Ammon's horn (tissue), 1 donor: ENCODE data around the gene MRPL36.
"Not testable (repeated sequence)": the region's sequence is repeated elsewhere in the genome, so short reads cannot be mapped to it uniquely, and the experiment has no call there.

Experiments used
- DNase-seq: peaks from one replicate; pipeline ENCODE4 v3.0.0-alpha.2; 2016; ENCODE audit warnings: low spot score

MRPL36 gene

DNA sequence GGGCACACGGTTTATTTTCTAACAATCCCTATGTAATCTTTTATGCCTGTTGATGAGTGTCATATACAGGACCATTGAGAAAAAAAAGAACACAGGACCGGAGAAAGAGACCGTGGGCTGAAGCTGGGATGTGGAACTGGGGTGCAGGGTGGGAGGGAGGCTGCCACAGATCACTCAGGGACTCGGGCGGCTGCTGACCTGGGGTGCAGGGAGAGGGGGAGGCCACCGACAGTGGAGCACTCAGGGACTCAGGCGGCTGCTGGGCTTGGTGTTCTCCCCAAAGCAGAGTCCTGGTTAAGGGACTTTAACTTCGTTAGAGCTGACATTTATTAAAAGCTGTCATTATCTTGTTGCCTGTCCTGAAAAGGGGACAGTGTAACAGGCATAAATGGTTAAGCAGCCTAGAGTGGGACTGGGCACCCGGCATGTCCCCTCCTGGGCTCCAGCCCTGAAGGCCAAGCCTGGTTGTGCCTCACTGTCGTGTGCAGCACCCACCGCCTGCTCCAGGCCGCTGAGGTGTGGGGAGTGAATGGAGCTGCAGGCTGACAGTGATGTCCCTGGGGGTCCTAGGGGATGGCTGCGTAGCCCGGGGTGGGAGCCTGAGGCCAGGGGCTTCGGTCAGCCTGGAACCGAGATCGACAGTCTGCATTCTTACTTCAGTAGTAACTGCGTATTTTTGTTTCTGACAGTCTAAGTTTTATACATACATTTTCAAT is 15.6 kb upstream of the MRPL36 start:
- DNase-seq = no peak

DNA sequence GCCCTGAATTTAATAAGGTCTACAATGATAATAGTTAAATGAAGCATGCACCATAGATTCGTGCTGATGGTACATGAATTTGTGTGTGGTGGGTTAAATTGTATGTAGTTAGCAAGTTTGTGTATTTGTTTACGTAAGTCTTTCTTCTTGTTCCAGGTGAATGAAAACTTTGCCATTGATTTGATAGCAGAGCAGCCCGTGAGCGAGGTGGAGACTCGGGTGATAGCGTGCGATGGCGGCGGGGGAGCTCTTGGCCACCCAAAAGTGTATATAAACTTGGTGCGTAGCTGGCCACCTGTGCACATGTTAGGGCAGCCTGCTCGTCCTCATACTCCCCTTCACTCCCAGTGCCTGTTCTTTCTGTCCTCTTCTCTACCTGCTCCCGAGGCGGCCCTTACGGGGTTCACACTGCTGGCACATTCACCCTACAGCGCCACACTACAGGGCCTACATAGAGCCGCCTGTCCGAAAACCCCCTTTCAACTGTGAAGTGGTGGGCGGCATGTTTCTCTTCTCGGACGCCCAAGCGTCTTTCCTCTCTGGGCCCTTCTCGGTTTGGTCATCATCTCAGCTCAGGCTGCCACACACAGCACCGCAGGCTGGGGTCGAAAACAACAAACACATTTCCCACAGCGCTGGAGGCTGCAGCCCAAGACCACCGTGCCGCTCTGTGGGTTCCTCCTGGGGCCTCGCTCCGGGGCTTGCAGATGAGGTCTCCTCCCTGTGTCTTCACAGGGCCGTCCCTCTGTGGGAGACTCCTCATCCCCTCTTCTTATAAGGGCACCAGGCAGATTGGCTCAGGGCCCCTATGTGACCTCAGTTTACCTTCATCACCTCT is 14.8 kb upstream of the MRPL36 start:
- DNase-seq = no peak

DNA sequence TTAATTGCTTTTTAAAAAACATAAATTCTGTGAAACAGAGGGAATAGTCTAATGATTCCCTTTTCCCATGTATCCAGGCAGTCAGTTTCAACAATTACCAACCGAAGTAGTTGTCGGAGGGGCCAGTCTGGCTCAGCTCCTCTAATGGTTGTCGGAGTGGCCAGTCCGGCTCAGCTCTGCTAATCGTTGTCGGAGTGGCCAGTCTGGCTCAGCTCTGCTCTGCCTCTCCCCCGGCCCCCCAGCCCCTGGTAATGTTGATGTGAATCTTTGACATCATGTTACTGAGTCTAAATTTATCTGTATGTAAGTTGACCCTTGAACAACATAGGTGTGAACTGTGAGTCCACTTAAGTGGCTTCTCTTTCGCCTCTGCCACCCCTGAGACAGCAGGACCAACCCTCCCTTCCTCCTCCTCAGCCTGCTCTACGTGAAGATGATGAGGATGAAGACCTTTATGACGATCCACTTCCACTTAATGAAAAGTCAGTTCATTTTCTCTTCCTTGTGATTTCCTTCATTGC is 11.0 kb upstream of the MRPL36 start:
- DNase-seq = no peak

DNA sequence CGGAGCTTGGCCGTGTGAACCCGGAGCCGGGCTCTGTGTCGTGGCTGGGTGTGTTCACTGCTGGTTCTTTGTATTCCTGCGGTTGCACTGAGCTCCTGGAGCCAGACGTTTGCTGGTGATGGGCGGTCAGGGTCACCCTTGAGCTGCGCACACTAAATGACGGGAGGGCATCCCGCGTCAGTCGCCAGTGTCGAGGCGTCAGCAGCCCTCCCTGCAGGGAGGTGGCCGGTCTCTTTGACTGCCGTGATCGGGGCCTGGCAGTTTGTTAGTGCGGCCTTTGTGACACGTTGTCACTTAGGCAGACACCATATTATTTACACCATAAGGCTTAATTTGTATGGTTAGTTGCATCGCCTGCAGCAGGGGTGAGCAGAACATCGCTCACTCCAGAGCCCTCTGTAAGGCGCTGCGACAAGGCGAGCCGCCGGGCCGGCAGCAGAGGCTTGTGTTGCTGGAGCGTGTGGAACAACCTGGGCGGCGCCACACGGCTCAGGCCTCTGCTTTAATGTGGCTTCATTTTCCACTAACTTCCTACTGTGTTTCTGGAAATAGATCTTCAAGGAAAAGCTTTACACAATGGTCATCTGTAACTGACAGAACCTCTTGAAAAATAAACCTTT is 9.9 kb upstream of the MRPL36 start:
- no peak for DNase-seq

DNA sequence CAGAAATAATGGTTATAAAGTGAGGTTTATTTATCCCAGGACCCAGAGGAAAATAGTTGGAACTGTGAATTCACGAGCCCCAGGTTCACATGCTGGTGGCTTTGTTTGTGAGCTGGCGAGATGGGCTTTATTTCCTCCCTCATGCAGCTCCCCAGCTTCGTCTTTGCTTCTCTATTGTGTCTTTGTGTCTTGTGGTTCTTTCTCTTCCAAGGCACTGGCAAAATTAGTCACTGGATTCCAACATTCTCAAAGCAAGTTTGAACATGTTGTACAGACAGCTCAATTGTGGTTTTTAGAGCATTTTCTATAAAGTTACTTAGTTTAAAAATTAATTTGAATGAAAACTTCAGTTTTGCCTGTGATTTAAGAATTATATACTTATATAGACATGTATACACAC is 8.8 kb upstream of the MRPL36 start:
- DNase-seq = no peak

DNA sequence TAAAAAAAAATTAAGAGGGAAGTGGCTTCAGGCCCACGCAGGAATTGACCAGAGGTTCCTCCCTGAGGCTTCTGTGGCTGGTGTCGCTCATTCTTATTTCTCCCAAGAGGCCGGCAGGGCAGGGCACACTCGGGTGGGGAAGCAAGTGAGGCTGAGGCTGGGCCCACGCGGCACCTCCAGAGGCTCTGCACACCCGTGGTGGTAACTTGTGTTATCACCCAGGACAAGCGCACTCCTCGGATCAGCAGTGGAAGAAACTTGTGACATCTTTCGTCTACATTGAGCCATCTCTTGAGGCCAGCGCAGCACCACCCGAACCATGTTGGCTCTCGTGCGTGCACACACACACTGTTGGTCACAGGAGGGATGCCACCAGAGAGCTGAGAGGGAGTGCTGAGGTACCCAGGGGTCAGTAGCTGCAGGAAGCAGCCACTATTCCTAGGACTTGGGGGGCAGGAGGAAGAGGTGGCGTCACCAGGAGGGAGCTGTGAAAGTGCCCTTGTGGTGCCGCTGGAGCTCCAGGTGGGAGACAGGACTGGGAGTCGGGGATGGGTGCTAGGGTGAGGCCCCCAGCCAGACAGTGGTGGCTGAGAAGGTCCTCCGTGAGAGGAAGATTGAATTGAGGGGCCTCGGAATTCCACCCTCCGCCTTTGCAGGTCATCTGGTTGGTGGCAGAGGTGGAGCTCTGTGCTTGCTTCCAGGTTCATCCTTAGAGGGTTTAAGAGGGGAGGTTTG is 8.0 kb upstream of the MRPL36 start:
- no peak for DNase-seq

DNA sequence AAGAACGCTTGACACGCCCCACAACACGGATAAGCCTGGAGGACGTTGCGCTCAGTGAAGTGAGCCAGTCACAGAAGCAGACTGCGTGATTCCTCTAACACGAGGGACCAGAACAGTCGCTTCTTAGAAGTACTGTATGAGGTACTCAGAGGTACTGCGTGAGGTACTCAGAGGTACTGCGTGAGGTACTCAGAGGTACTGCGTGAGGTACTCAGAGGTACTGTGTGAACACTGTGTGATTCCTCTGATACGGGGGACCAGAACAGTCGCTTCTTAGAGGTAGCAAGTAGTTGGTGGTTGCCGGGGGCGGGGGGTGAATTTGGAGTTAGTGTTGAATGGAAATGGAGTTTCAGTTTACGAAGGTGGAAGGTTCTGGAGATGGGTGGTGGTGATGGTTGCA is 7.3 kb upstream of the MRPL36 start:
- DNase-seq = no peak

DNA sequence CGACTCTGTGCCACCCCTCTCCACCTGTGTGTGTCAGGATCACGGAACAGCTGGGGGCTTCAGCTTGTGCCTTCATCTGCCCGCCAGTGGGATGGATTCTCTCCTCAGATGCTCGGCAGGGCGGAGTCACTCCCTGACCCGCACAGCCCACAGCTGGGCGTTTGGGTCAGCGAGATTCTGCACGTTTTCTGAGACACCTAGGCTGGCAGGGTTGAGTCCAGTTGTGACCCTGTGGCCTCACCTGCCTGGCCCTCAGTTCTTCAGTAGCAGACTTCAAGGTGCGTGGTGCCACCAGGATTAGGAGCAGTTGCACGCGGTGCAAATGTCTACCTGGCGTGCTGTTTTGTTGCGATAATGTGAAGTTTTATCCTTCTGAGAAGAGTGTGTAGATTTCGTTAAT is 6.6 kb upstream of the MRPL36 start:
- DNase-seq = no peak

DNA sequence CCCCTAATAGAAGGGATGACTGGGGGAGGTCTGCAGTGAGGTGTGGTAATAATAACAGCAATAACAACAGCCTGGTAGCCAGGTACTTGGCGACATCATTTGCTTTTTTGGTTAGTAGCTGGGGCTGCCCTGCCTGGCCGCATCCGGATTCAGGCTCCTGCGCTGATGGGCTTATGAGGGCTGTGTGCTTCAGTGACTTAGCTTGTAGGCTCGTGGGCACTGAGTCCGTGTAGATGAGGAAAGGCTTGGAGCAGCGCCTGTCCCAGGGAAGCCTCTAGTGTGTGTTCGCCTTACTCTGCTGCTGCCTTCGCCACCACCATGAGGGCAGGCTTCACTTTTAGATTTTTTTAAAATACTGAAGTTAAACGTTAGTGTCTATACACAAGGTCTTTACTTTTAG is 6.1 kb upstream of the MRPL36 start:
- DNase-seq = no peak

DNA sequence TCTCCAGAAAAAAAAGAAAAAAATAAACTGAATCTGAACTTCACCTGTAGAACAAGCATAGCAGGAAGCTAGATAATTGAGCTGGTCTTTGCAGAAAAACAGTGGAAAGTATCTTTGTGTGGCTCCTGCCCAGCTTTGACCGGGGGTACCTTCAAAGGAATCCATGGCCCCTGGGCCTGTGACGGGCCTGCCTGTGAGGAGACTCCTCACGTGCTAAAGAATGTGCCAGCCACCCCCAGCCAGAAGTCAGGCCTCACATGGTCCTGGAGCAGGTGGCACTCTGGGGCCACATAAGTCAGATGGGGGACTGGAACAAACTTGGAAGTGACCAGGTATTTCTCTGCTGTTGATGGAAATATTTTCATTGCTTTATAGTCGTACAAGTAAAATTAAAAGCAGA is 5.7 kb upstream of the MRPL36 start:
- DNase-seq = no peak

DNA sequence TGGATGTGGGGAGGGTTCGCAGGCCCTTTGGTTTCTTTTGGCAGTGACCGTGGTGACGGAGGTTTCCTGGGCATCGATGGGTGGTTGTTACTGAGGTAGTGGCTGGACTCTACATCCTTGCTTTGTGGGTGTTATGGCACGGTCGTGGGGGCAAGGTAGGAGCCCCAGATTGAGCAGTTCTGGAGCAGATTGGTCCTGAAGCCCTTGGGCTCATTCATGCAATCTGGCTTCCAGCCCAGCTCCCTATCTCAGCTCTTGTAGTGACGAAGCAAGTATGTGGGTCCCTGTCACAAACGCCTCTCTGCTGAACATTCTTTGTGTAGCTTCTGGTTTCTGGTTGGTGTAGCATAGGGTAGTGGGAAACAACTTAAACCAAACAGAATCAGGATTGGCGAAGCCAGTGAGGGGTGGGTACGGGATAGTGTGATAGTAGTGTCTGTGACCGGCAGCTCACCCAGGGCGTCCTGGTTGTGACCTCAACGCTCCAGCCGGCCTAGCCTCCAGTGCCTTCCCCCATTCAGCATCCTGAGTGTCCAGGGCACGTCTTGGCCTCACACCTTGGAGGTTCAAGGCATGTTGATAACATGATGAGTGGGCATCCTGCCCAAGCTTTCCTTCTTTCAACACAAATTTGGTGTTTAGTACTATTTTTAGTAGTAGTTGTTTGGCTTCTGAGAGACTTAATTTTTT is 4.5 kb upstream of the MRPL36 start:
- no peak for DNase-seq

DNA sequence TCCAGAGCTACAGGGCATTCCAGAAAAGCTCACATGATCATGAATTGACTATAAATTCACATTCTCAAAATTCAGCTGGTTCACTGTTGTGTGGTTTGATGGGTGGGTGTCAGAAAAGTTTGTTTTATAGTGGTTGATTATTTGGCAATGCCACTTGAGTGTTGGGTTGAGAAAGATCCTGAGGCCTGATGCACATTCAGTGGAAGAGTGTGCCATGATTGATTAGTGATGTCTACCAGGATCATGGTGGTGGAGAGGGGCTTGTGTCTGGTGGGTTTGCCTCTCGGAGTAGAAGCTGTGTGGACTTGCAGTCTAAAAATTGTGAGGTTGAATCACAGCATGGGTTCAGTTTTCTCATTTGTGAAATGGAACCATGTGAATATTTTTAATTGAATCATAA is 3.6 kb upstream of the MRPL36 start:
- DNase-seq = no peak

DNA sequence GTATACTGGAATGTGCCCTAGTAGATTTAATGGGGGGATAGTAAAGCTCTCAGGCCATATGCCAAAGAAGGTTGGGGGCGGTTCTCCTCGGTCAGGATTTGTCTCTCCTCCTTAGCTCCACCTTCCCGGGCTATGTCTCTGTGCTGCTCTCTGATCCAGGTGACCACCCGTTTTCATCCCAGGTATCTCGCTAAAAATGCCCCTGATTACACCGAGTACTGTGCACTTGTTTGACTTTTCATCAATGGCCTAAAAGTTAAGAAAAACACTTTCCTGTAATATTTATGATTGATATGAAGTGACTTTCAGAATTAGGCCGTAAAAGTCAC is 2.3 kb upstream of the MRPL36 start:
- DNase-seq = no peak

DNA sequence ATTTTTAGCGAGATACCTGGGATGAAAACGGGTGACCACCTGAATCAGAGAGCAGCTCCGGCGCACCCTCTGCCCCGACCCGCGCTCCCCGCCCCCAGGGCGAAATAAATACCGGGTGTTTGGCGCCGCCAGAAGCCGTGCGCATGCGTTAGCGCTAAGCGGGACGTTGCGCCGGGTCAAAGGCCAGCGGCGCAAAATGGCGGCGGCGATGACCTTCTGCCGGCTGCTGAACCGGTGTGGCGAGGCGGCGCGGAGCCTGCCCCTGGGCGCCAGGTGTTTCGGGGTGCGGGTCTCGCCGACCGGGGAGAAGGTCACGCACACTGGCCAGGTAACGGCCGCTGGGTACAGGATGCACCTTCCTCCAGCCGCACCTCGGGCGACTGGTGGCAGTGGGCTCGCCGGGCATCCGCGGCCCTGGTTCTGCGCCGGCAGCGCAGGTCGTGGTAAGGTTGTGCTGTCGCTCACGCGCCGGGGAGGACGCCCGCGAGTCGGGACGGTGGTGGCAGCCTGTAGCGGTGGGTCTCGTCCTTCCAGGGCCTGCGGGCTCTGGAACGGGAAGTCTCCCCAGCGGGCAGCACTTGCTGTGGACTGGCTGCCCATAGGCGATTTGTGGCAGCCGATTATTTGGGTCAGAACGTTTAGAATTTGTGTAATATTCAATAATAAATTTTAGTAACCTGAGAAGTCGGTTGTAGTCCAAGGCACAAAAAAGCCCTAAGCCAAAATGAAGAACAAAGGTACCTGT is 1.8 kb upstream of the MRPL36 start, which contains the start of gene NDUFS6:
NDUFS6 (plus strand) TSS at position 186 of the 745 bp plus-strand sequence; CDS start at position 197, 11 bp downstream.
- DNase-seq = peak; percentile 89

DNA sequence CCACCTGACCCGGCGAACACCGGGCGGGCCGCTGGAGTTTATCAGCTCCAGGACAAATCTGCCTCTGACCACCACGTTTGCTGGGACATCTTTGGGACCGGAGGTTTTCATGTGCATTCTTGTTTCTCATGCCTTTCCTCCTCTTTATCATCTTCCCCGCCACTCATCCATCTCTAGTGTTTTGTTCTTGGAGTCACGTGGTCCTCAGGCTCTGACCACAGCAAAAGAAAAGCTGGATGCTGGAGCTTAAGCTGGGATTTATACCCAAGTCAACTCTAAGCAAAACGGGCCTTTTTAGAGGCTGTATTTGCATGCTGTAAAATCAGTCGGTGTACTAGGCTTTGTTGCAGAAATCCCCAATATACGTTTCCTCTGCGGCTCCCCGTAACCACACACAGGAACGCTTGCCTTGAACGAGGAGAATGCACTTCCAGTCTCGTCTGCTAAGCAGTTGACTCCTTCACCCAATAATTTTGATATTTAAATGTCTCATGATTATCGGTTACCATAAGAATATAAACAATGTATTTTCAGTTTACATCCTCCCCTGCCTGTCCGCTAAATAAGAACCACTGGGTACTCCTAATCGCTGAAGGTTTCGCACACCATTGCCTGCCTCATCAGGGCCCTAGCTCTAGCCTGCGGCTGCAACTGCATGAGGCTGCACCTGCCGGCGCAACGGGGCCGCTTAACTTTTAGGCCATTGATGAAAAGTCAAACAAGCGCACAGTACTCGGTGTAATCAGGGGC is 1.0 kb upstream of the MRPL36 start:
- DNase-seq = peak; percentile 39

DNA sequence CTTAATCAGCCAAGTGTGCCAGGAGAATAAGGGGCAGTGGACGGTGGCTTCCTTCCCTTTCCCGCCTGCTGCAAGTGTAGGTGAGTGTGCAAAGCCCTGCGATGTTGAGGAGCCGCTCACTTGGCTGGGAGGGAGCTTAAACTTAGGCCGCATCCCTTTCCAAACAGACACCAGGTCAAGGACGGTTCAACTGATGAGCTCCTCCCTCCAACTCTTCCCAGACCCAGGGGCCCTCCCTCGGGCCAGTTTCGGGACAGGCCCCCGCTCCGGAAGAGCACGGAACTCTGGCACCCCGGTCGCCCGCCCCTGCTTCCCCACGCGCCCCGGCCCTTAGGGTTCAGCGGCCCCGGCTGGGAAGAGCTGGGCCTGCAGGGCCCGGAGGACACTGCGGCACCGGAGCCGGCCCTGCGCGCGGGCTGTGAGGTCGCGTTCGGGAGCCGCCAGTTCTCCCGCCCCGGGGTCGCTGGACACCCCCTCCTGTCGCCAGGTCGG is 481 bp downstream of the MRPL36 start:
- no peak for DNase-seq

DNA sequence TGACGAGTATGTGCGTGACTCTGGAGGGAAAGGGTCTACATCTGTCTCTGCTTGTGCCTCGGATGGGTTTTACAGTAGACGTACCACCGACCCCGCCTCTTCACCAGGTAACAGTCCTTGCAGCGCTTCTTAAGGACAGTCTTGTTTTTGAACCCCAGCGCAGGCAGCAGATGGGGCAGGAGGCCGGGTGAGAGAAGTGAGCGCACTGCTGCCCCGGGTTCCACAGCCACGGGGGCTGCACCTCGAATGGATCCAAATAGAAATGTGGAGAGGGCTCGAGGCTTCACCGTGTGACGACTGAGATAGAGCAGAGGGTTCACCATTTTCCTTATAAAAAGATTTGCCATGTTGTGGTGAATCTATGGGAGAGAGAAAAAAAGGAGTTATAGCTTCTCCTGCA is 1.0 kb downstream of the MRPL36 start:
- DNase-seq = not testable (repeated sequence)

DNA sequence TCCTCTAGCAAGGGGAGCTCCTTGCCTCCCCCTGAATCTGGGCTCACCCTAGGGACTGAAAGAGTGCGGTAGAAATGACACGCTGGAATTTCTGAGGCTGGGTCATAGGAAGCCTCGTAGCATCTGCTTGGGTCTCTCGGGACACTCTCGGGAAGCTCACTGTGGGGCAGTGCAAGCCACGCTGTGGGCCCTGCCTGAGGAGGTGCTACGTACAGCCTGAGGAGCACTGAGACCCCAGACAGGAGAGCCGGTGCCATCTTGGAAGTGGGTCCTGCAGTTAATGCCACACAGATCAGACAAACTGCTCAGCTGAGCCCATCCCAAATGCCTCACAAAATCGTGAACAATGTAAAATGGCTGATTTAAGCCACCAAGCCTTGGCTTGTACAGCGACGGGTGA is 1.8 kb downstream of the MRPL36 start:
- no peak for DNase-seq

DNA sequence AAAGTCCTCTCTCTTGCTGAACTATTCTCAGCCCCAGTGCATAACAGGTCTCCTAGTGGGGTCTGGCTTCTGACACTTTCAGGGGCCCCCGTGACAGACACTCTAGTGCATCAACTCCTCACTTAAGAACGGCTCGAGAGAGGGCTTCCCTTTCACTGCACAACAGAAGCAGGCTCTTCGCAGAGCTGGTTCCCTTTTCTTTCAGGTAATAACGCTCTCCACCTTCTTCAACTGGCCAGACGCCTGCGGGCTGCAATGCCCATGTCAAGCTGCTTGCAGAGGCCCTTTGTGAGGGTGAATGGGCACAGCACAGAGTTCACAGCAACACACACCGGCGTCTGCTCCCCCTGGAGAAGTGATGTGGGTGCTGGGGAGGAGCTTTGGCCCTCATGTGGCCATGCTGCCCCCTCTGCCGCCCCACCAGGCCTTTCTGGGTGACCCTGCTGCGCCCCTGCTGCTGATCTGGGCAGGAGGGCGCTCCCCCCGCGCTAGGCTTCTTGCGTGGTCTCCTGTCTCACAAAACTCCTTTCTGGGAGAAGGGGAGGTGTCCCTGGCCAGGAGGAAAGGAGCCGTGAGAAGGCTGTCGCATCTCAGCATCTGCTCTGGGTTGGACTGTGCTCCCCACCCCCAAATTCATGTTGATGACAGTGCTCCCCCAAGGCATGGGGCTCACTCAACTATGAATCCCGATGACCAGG is 2.4 kb downstream of the MRPL36 start:
- no peak for DNase-seq
